Left lung (tissue), 10 donors: ENCODE results near the gene COL6A3. TPM values are rescaled to one million over a fixed set of nuclear protein-coding genes. Genes with fewer than 3 reads are reported as not detected.
A peak's percentile ranks its signal among the peaks of the same experiment; 100 is the strongest.

ENCODE experiments used
- ATAC-seq: fragments of 200-7000 bp; cut with Tn5 transposase; one replicate; pipeline ENCODE4 v1.9.1; 2020; ENCODE audit warnings: moderate library complexity
- DNase-seq, 4 donors: peaks; one replicate each; pipeline ENCODE4 v3.0.0-alpha.2; 2013 to 2020
- H3K27ac ChIP-seq, 2 donors: fragments of 200-600 bp; sonication (generic) in 1 of 2; one replicate each; pipeline versions ENCODE4 v1.5.0 to v1.8.0; 2020 to 2021
- H3K27me3 ChIP-seq, 2 donors: fragments of 200-600 bp; sonication (generic) in 1 of 2; one replicate each; pipeline versions ENCODE4 v1.5.0 to v1.8.0; 2020 to 2021
- H3K36me3 ChIP-seq, 2 donors: fragments of 200-600 bp; sonication (generic) in 1 of 2; one replicate each; pipeline versions ENCODE4 v1.5.0 to v1.8.0; 2020 to 2021
- H3K4me1 ChIP-seq, 2 donors: fragments of 200-600 bp; one replicate each; pipeline ENCODE4 v1.8.0; 2021
- H3K4me3 ChIP-seq, 2 donors: fragments of 200-600 bp; sonication (generic) in 1 of 2; one replicate each; pipeline versions ENCODE4 v1.5.0 to v1.8.0; 2020 to 2021; ENCODE audit warnings: mild to moderate bottlenecking in 1 of 2
- H3K9me3 ChIP-seq, 2 donors: fragments of 200-600 bp; sonication (generic) in 1 of 2; one replicate each; pipeline versions ENCODE4 v1.5.0 to v1.8.0; 2020 to 2021
- CTCF ChIP-seq, 2 donors: fragments of 200-600 bp; sonication (generic) in 1 of 2; IDR thresholded peaks; one replicate each; pipeline versions ENCODE4 v1.5.0 to v1.8.0; 2021; ENCODE audit warnings: antibody characterized with exemption in 2 of 2
- intact Hi-C, 2 donors: fragments of 100-400 bp; cut with DNase I; formaldehyde crosslinking; loops; one replicate each; pipeline versions ENCODE4 v1.11.2 to v1.14.2; 2022
- polyA plus RNA-seq, 6 donors: library from polyadenylated mRNA; unstranded; fragments of 120-200 nt; gene quantifications; one replicate each; pipeline ENCODE4 v1.2.1, GENCODE V29; 2013; ENCODE audit not compliant: insufficient read length in 6 of 6
- total RNA-seq, 2 donors: library from RNA; stranded (reverse); fragmentation: NEBNext Ultra II Directional; extraction: Animal tissue kit (Norgen Biotek cat#: 25700); gene quantifications; one replicate each; pipeline ENCODE4 v1.2.1, GENCODE V29; 2021
- donor health status: DM: no; HTN: yes; CAD: no.
- donor health status: DM: no; HTN: no; CAD: no.

The COL6A3 gene
- total and polyA plus RNA-seq, 8 donors = 598 to 868 (median 760) TPM

- ATAC-seq (peak; percentile 37), DNase-seq (peak in 1 of 4 donors; percentile 69)
- no peaks in the 10 kb centered on the region for H3K36me3 ChIP-seq
- no peak for TF ChIP-seq CTCF (IDR thresholded peaks at IDR 0.05)
- peak overlapping the region; percentile 39 to 76 for H3K27ac ChIP-seq
- intact Hi-C loops = no loop called here
- no peak overlapping the region for H3K4me3 ChIP-seq
- no peaks in the 10 kb centered on the region for H3K9me3 ChIP-seq
- peaks cover 6 to 11% of the 10 kb centered on the region in 2 donors for H3K4me1 ChIP-seq
- peaks cover 0 to 6% of the 10 kb centered on the region in 2 donors for H3K27me3 ChIP-seq
Measured at GRCh38 chr2:237278568-237278967, 135.4 kb downstream of the COL6A3 start.

- no peak for TF ChIP-seq CTCF (IDR thresholded peaks at IDR 0.05)
- ATAC-seq = no peak
- intact Hi-C loops = no loop called here
- H3K27ac ChIP-seq = peak overlapping the region in 1 of 2 donors; percentile 76
- H3K4me1 ChIP-seq = peaks cover 0 to 6% of the 10 kb centered on the region in 2 donors
- H3K27me3 ChIP-seq = peaks cover 0 to 6% of the 10 kb centered on the region in 2 donors
- H3K36me3 ChIP-seq = no peaks in the 10 kb centered on the region
- no peak for DNase-seq
- no peaks in the 10 kb centered on the region for H3K9me3 ChIP-seq
- no peak overlapping the region for H3K4me3 ChIP-seq
Measured at GRCh38 chr2:237276716-237277490, 137.1 kb downstream of the COL6A3 start.

Other genes with a start within 250 kb of the COL6A3 start
- 100 to 1,000 TPM; 244 to 296 TPM for gene MLPH, start 73.1 kb upstream of the COL6A3 start, total RNA-seq
- gene MLPH, start 73.1 kb upstream of the COL6A3 start, polyA plus RNA-seq = 1 to 10 TPM; 1.9 to 6.8 (median 2.7) TPM
- not detected for gene PRLH, start 152.4 kb upstream of the COL6A3 start, total RNA-seq
- not detected for gene PRLH, start 152.4 kb upstream of the COL6A3 start, polyA plus RNA-seq
- 10 to 100 TPM; 35.5 to 37.9 TPM for gene RAB17, start 176.6 kb upstream of the COL6A3 start, total RNA-seq
- 10 to 100 TPM; 12.1 to 20.7 (median 17.5) TPM for gene RAB17, start 176.6 kb upstream of the COL6A3 start, polyA plus RNA-seq
- 100 to 1,000 TPM; 123 to 160 TPM for gene LRRFIP1, start 213.4 kb upstream of the COL6A3 start, total RNA-seq
- 100 to 1,000 TPM; 104 to 131 (median 119) TPM for gene LRRFIP1, start 213.4 kb upstream of the COL6A3 start, polyA plus RNA-seq